HepG2 (cell line): Measurements from ENCODE around the gene ZKSCAN5.

ENCODE experiments used
- EP300 ChIP-seq, 3 experiments: sonication (generic) in 1 of 3; formaldehyde crosslinking in 1 of 3; IDR thresholded peaks; 2 replicates each; pipeline versions ENCODE4 v1.5.1 to v1.6.1; 2011 to 2020; ENCODE audit warnings: low read depth in 2 of 3, low read length in 2 of 3, borderline replicate concordance in 1 of 3, improper control_type of control experiment in 1 of 3, mild to moderate bottlenecking in 1 of 3, missing genetic modification reagents in 1 of 3, moderate library complexity in 1 of 3
- PHB2 ChIP-seq: fragments of 450-650 bp; IDR thresholded peaks from 2 replicates; pipeline ENCODE4 v1.6.1; 2018; ENCODE audit not compliant: partially characterized antibody
- SALL1 ChIP-seq: sonication (generic); formaldehyde crosslinking; IDR thresholded peaks from 2 replicates; pipeline ENCODE4 v1.8.0; 2022; ENCODE audit warnings: mild to moderate bottlenecking, missing genetic modification reagents
- TF ChIP-seq, protein P1 (sequence below): sonication (generic); formaldehyde crosslinking; IDR thresholded peaks from 2 replicates; pipeline ENCODE4 v1.4.0; 2020; ENCODE audit warnings: mild to moderate bottlenecking, missing genetic modification reagents

DNA sequence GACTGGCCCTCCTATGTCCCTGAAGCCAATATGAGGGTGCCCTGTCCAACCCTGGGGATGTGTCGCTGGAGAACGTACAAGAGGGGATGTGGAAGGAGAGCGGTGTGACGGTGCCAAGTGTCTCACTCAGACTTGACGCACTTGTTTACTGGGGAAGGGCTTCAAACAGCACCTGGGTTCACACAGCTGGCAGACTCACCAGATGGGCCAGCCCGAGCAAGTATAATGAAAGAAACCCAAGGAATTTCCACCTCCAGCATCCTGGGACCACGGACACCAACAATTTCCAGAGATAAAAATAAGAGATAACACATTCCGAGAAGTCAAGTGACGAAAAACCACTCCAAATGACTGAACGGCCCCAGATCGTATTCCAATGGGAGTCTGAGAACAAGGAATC, 43.8 kb upstream of the ZKSCAN5 start:
- no peak for TF ChIP-seq EP300 (IDR thresholded peaks at IDR 0.05; ENCODE audit: low read depth in 2 of 2, low read length in 2 of 2)
- TF ChIP-seq EP300 (CRISPR knock-in tag; IDR thresholded peaks at IDR 0.05; ENCODE audit: borderline replicate concordance), result no peak
- TF ChIP-seq SALL1 (CRISPR knock-in tag), result no peak
- TF ChIP-seq, protein P1, sequence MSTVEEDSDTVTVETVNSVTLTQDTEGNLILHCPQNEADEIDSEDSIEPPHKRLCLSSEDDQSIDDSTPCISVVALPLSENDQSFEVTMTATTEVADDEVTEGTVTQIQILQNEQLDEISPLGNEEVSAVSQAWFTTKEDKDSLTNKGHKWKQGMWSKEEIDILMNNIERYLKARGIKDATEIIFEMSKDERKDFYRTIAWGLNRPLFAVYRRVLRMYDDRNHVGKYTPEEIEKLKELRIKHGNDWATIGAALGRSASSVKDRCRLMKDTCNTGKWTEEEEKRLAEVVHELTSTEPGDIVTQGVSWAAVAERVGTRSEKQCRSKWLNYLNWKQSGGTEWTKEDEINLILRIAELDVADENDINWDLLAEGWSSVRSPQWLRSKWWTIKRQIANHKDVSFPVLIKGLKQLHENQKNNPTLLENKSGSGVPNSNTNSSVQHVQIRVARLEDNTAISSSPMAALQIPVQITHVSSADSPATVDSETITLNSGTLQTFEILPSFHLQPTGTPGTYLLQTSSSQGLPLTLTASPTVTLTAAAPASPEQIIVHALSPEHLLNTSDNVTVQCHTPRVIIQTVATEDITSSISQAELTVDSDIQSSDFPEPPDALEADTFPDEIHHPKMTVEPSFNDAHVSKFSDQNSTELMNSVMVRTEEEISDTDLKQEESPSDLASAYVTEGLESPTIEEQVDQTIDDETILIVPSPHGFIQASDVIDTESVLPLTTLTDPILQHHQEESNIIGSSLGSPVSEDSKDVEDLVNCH (CRISPR knock-in tag), result no peak
- TF ChIP-seq PHB2, result no peak
